Upper lobe of left lung (tissue), 4 donors: Measurements from ENCODE around the gene HOXA1.

Experiments used
- CTCF ChIP-seq, 6 experiments: fragments of 450-650 bp in 4 of 6; fragments of 200-600 bp in 2 of 6; sonication (generic) in 2 of 6; IDR thresholded peaks; one replicate each; pipeline ENCODE4 v1.5.1; 2016 to 2019; ENCODE audit warnings: antibody characterized with exemption in 6 of 6
- EP300 ChIP-seq, 4 donors: sonication (generic); formaldehyde crosslinking; IDR thresholded peaks; one replicate each; pipeline ENCODE4 v1.5.1; 2017; ENCODE audit warnings: antibody characterized with exemption in 4 of 4, control low read depth in 2 of 4
- POLR2A ChIP-seq, 4 donors: fragments of 450-650 bp; IDR thresholded peaks; one replicate each; pipeline ENCODE4 v1.5.1; 2016 to 2017; ENCODE audit warnings: antibody characterized with exemption in 4 of 4, mild to moderate bottlenecking in 2 of 4

DNA sequence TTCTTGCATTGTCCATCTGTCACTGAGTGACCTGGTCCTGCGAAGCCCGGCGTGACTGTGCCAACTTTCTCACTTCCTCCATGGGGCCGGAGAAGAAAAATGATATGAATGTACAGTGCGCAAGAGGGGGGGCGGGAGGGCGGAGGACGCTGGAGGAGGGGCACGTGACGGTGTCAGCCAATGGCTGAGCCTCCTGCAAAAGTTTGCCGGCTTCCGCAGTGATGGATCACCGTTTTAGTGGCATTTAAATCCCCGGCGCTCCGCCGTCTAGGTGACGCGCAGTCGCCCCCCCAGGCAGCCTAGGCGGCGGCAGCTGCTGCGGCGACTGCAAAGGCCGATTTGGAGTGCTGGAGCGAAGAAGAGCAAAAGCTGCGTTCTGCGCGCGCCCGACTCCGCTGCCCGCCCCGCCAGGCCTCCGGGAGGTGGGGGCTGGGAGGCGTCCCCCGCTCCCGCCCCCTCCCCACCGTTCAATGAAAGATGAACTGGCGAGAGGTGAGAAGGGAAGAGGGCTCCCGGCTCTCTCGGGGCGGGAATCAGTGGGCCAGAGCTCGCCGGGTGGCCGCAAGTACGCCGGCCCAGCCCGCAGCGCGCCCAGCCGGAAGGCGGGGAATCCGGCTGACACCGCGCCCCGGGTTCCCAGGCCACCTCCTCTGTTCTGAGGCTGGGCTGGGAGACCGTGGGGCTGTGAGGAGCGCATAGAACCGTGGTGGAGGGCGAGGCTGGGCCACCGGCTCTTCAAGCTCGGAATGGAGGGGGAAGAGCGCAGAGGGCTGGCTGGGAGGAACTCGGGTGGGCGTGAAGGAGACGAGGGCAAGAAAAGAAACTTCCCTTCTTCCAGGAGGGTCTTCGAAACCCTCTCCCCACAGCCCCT lies at the start of gene HOXA1:
- no peak for TF ChIP-seq CTCF (IDR thresholded peaks at IDR 0.05)
- no peak for TF ChIP-seq EP300 (IDR thresholded peaks at IDR 0.05)
- TF ChIP-seq POLR2A (IDR thresholded peaks at IDR 0.05) = peak in 3 of 4 donors; percentile 46 to 73 (median 58)
